Stimulated activated CD8-positive, alpha-beta memory T cell treated with anti-CD3 and anti-CD28 coated beads, Interleukin-12 subunit alpha, Interleukin-12 subunit beta, amount 100 ng/mL, for 1 hour (primary cell): Measurements from ENCODE around the gene SPRR2E.
"Not testable (repeated sequence)": the region's sequence is repeated elsewhere in the genome, so short reads cannot be mapped to it uniquely, and the experiment has no call there.

Experiments used
- DNase-seq: peaks from one replicate; pipeline ENCODE4 v3.0.0-alpha.2; 2020; ENCODE audit warnings: low read depth

SPRR2E gene

DNA sequence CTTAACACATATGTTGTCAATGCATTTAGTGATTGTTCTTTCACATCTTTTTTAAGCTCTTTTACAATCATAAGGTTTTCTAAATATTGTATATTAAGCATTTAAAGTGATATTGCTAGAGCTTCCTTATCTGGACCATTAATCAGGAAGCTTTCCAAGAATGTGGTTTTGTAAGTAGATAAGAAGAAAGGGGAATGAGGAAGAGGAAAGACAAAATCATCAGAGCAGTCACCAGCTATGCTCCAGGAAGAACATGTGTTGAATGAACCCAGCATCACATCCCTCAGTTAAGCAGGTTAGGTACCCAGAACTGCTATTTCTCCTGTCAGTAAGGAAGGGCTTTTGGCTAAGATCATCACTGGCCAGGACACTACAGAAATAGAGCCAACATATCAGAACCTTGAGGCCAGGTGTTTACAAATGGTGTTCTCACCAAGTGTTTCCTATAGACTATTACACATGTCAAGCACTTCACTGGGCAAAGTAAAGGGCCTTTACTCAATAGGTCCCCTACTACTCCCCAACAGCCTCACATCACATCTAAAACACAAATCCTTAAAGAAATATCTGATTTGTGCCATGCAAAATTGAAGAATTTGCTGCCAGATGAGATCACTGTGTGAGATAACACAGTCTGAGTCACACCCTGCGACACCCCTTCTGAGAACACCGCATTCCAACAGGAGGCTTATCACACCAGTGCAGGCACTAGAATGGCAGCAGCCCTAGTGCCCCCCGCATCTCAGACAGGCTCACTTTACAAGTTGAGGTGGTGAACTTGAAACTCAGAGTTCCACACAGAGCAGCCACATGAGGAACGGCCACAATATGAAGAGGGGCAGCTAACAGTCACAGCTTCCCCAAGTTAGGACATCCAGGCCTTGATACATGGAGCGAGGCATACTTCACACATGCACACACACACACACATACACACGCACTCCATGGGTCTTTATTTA, 35.2 kb downstream of the SPRR2E start:
- DNase-seq, result no peak

GRCh38 chr1:153058154-153058553, 36.2 kb downstream of the SPRR2E start:
- DNase-seq, result no peak

GRCh38 chr1:153057375-153057774, 37.0 kb downstream of the SPRR2E start, which contains the start of gene SPRR2A:
Gene SPRR2A (minus strand): TSS chr1:153057512. CDS start chr1:153056735, 777 bp downstream.
- DNase-seq, result no peak

- not testable (repeated sequence) for DNase-seq
These were observed 38.2 kb downstream of the SPRR2E start for GRCh38 chr1:153056111-153056510.

- no peak for DNase-seq
These were observed 45.1 kb downstream of the SPRR2E start for GRCh38 chr1:153049211-153049610.
